HG03565 (cell line): Measurements from ENCODE around the gene PTPRM.

Experiments used
- ATAC-seq: cut with Tn5 transposase; IDR thresholded peaks from one replicate; pipeline ENCODE4 v1.9.1; 2021; ENCODE audit warnings: mild to moderate bottlenecking, moderate library complexity; ENCODE audit not compliant: unreplicated experiment

PTPRM gene

GRCh38 chr18:7789856-7790552, 222.9 kb downstream of the PTPRM start:
- ATAC-seq, result no peak

GRCh38 chr18:7793100-7793499, 226.0 kb downstream of the PTPRM start:
- ATAC-seq, result no peak

GRCh38 chr18:7803956-7804469, 236.9 kb downstream of the PTPRM start:
- ATAC-seq, result no peak

- no peak for ATAC-seq
These were observed 238.0 kb downstream of the PTPRM start for GRCh38 chr18:7805096-7805495.

GRCh38 chr18:7805880-7806279, 238.8 kb downstream of the PTPRM start:
- ATAC-seq, result no peak

GRCh38 chr18:7807936-7808453, 240.9 kb downstream of the PTPRM start:
- no peak for ATAC-seq

- no peak for ATAC-seq
These were observed 241.9 kb downstream of the PTPRM start for GRCh38 chr18:7808992-7809391.

- no peak for ATAC-seq
These were observed 242.3 kb downstream of the PTPRM start for GRCh38 chr18:7809455-7809854.

DNA sequence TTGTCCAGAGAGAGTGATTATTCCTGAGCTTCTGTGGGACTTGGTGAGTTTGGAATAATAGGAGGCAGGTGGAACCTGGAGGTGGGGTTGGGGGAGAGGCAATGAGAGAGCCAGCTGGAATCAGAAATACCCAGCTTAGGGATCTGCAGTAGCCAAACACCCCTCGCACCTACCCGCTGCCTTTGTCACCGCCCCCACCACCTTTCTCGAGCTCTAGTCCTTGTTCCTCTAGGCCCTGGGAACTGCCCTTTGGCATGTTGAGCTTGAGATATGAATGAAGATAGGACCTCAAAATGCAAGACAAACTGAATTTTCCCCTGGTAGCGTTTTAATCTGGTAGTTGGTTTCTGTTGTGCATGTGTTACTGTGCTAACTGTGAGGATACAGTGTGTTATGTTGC, 242.9 kb downstream of the PTPRM start:
- no peak for ATAC-seq

GRCh38 chr18:7812431-7813063, 245.4 kb downstream of the PTPRM start:
- no peak for ATAC-seq

DNA sequence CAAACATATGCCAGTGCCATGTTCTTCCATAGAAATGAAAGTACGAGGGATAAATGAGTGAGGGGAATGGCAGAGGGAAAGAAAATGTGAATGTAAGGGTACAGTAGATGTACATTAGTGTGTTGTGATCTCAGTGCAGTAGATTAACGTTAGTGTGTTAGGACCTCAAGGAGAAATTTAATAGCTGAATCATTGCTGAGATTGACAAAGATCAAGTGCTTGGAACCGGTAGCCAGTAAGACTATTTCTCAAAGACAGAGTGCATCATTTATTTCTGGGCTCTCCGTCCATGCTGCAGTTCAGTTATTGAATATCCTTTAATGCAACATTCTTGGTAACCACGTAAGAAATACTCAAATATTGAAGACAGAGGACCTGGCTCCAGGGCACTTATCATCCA, 246.0 kb downstream of the PTPRM start:
- ATAC-seq, result no peak

DNA sequence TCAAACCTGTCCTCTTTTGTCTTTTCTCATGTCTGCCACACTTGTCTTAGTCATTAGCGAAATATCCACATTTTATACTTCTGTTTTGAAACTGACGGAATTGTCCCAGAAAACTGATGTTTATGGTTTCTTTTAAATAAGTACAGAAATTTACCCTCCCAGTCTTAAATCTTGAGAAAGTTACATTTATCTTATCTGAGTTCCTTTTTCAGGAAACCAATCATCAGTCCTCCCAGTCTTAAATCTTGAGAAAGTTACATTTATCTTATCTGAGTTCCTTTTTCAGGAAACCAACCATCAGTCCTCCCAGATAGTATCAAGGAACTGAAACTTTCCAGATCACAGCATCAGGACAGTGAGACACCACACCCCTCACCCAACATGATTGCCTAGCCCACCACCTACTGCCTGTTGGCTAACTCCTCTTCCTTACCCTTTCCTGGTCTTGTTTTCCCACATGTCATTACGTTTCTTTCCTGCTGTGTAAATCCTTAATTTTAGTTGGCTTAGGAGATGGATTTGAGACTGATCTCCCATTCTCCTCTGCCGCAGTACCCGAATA, 247.7 kb downstream of the PTPRM start:
- no peak for ATAC-seq

- ATAC-seq, result no peak
These were observed 248.7 kb downstream of the PTPRM start for GRCh38 chr18:7815787-7816186.

GRCh38 chr18:7817575-7818230, 250.6 kb downstream of the PTPRM start:
- ATAC-seq, result no peak

DNA sequence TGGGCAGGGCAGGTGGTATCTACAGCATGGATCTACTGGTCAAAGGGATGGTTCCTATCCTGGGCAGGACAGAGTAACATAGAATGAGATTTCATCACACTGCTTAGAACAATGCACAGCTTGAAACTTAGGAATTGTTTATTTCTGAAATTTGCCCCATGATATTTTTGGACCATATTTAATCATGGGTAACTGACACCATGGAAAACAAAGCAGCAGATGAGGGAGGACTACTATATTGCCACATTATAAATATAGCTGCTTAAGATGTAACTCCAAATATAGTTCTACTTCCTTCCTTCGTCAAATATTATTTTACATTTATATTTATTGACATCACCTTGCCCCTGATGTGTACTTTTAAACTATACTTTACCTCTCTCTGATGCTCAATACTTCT, 254.7 kb downstream of the PTPRM start:
- no peak for ATAC-seq

- ATAC-seq, result no peak
These were observed 255.6 kb downstream of the PTPRM start for GRCh38 chr18:7822435-7823331.

DNA sequence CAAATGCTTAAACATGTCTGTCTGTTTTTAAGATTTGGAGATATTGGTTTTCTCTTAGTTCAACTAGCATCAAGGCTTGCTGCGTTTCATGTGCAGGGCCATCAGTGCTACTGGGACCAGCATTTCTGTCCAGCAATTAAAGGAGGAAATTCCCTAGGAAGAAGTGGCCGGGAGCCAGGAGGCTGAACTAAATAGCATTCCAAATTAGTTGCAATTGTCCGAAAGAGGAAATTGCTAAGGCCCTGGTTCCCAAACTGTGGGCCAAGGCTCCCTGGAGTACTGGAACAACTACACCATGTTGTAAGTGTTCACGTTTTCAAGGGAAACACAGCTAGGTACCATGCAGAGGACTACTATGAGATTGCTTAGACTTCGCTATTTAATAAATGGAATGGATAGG, 257.9 kb downstream of the PTPRM start:
- no peak for ATAC-seq

- ATAC-seq, result peak; percentile 96
These were observed 263.4 kb downstream of the PTPRM start for GRCh38 chr18:7830468-7830867.

- no peak for ATAC-seq
These were observed 272.4 kb downstream of the PTPRM start for GRCh38 chr18:7839548-7839947.

DNA sequence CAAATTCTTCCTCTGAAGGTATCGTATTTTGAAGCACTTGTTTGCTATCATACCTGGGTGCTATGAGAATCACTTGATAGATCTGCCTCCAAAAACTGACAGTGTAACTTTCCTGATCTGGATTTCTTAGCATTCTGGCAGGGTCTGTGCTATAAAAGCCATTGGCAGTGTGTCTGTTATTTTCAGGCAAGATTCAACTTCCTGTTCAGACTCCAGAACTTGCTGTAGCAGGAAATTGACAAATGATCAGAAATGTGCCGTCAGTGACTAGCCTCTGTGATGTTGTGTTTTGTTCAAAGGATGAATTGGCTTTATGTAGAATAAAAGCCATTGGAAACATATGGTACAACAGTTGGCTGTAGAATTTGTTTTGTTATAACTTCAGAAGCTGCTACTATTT, 273.3 kb downstream of the PTPRM start:
- no peak for ATAC-seq
